ENCODE data around the gene PCYT1A.
"Not testable (repeated sequence)": the region's sequence is repeated elsewhere in the genome, so short reads cannot be mapped to it uniquely, and the experiment has no call there.

The PCYT1A gene

GRCh38 chr3:196192524-196193051 is 94.9 kb downstream of the PCYT1A start:
- no peak for DNase-seq (ENCODE audit: low spot score)

- no peak for DNase-seq (ENCODE audit: low spot score)
Measured at GRCh38 chr3:196192036-196192523, 95.4 kb downstream of the PCYT1A start.

GRCh38 chr3:196189566-196190347 is 97.8 kb downstream of the PCYT1A start:
- no peak for DNase-seq (ENCODE audit: low spot score)

- no peak for DNase-seq (ENCODE audit: low spot score)
Measured at GRCh38 chr3:196186651-196187573, 100.6 kb downstream of the PCYT1A start.

GRCh38 chr3:196184881-196185280 is 102.6 kb downstream of the PCYT1A start:
- no peak for DNase-seq (ENCODE audit: low spot score)

GRCh38 chr3:196184169-196184432 is 103.4 kb downstream of the PCYT1A start:
- not testable (repeated sequence) for DNase-seq (ENCODE audit: low spot score)

GRCh38 chr3:196181127-196181546 is 106.4 kb downstream of the PCYT1A start:
- DNase-seq (ENCODE audit: low spot score) = no peak

- no peak for DNase-seq (ENCODE audit: low spot score)
Measured at GRCh38 chr3:196180346-196180745, 107.2 kb downstream of the PCYT1A start.
